Measurements from ENCODE around the gene TUBA4B. TPM values are rescaled to one million over a fixed set of nuclear protein-coding genes. Genes with fewer than 3 reads are reported as not detected.

The TUBA4B gene
- total RNA-seq, 4 donors from 2014 or later: not detected

GRCh38 chr2:219225350-219225749 lies 27.7 kb upstream of the TUBA4B start:
- H3K27ac ChIP-seq: no peak overlapping the region
- no peaks in the 10 kb centered on the region for H3K27me3 ChIP-seq
- H3K4me3 ChIP-seq: no peak overlapping the region
- TF ChIP-seq CTCF (IDR thresholded peaks at IDR 0.05 in 4 of 5, conservative IDR thresholded peaks at IDR 0.05 in 1 of 5) (no peak), POLR2A (IDR thresholded peaks at IDR 0.05) (no peak)
- peaks cover 9 to 73% of the 10 kb centered on the region in 2 donors for H3K36me3 ChIP-seq
- H3K4me1 ChIP-seq: peaks cover 14 to 18% of the 10 kb centered on the region in 2 donors
- in situ Hi-C loops (cut with MboI; ENCODE audit: low sequenced_read_pairs in 4 of 4): no loop called here
- intact Hi-C loops (cut with DNase I; ENCODE audit: low total_unique reads): loop anchor here (5.0 kb wide), 1 partner anchor 272 kb away; the partner anchor contains the start of gene GMPPA
- ATAC-seq: no peak
- no peak for DNase-seq
- H3K9me3 ChIP-seq: no peaks in the 10 kb centered on the region

- peaks cover 22 to 27% of the 10 kb centered on the region in 2 donors for H3K4me1 ChIP-seq
- H3K36me3 ChIP-seq: peaks cover 9 to 59% of the 10 kb centered on the region in 2 donors
- no peak for DNase-seq
- peak overlapping the region; percentile 85 to 99 (median 90) for H3K27ac ChIP-seq
- H3K9me3 ChIP-seq: no peaks in the 10 kb centered on the region
- H3K4me3 ChIP-seq: peak overlapping the region; percentile 73 to 95 (median 90)
- intact Hi-C loops (cut with DNase I; ENCODE audit: low total_unique reads): loop anchor here (5.0 kb wide), 1 partner anchor 269 kb away; the partner anchor contains the start of gene GMPPA
- no peak for ATAC-seq
- in situ Hi-C loops (cut with MboI; ENCODE audit: low sequenced_read_pairs in 4 of 4): no loop called here
- H3K27me3 ChIP-seq: no peaks in the 10 kb centered on the region
- TF ChIP-seq POLR2A (IDR thresholded peaks at IDR 0.05): no peak
- no peak for TF ChIP-seq CTCF (IDR thresholded peaks at IDR 0.05 in 4 of 5, conservative IDR thresholded peaks at IDR 0.05 in 1 of 5)
Measured at GRCh38 chr2:219228041-219228910, 24.8 kb upstream of the TUBA4B start.

- in situ Hi-C loops (cut with MboI; ENCODE audit: low sequenced_read_pairs in 4 of 4): no loop called here
Measured at GRCh38 chr2:219228911-219229304, 24.1 kb upstream of the TUBA4B start.

More at GRCh38 chr2:219228911-219229304, 24.1 kb upstream of the TUBA4B start:
- TF ChIP-seq POLR2A (IDR thresholded peaks at IDR 0.05): no peak
- TF ChIP-seq CTCF (IDR thresholded peaks at IDR 0.05 in 4 of 5, conservative IDR thresholded peaks at IDR 0.05 in 1 of 5): no peak
- Histone ChIP-seq H3K27ac (peak overlapping the region; percentile 85 to 99 (median 90)), H3K27me3 (no peaks in the 10 kb centered on the region), H3K36me3 (peaks cover 4 to 59% of the 10 kb centered on the region in 2 donors), H3K4me3 (peak overlapping the region; percentile 73 to 95 (median 90)), H3K4me1 (peaks cover 22 to 27% of the 10 kb centered on the region in 2 donors), H3K9me3 (no peaks in the 10 kb centered on the region)
- DNase-seq (peak in 1 of 2 donors; percentile 49), ATAC-seq (peak in 1 of 2 donors; percentile 12)
- intact Hi-C loops (cut with DNase I; ENCODE audit: low total_unique reads): loop anchor here (1.0 to 5.0 kb wide), 7 partner anchors 10 to 268 kb away; partner anchors contain the start of genes DNAJB2, GLB1L, GMPPA and NHEJ1
